Ascending aorta (tissue), 2 donors: Measurements from ENCODE around the gene SLC44A1. TPM values are rescaled to one million over a fixed set of nuclear protein-coding genes. Genes with fewer than 3 reads are reported as not detected.

Experiments
- DNase-seq, 2 donors: peaks; one replicate each; pipeline ENCODE4 v3.0.0-alpha.2; 2019; ENCODE audit warnings: low spot score in 2 of 2
- H3K27ac ChIP-seq, 2 donors: fragments of 200-600 bp; sonication (generic); one replicate each; pipeline ENCODE4 v1.5.1; 2016 to 2017; ENCODE audit warnings: mild to moderate bottlenecking in 1 of 2
- H3K27me3 ChIP-seq: fragments of 200-600 bp; sonication (generic); one replicate; pipeline ENCODE4 v1.5.1; 2017
- H3K36me3 ChIP-seq, 2 donors: fragments of 200-600 bp; sonication (generic); one replicate each; pipeline ENCODE4 v1.5.1; 2016
- H3K4me1 ChIP-seq, 2 donors: fragments of 200-600 bp; sonication (generic); one replicate each; pipeline ENCODE4 v1.5.1; 2016 to 2017; ENCODE audit warnings: mild to moderate bottlenecking in 1 of 2
- H3K4me3 ChIP-seq, 2 donors: fragments of 200-600 bp; sonication (generic); one replicate each; pipeline ENCODE4 v1.5.1; 2016 to 2017; ENCODE audit warnings: mild to moderate bottlenecking in 1 of 2
- H3K9me3 ChIP-seq, 2 donors: fragments of 200-600 bp; sonication (generic); one replicate each; pipeline ENCODE4 v1.5.1; 2016
- intact Hi-C: fragments of 100-400 bp; cut with DNase I; formaldehyde crosslinking; loops from one replicate; pipeline ENCODE4 v1.15.1; 2023
- total RNA-seq: library from RNA; depleted of rRNA; stranded (reverse); fragments of >200 nt; gene quantifications from one replicate; pipeline ENCODE4 v1.1.0, GENCODE V29; 2016
- TF ChIP-seq, protein P1 (sequence below), 3 experiments: fragments of 200-600 bp in 2 of 3; fragments of 450-650 bp in 1 of 3; sonication (generic) in 2 of 3; IDR thresholded peaks; one replicate each; pipeline ENCODE4 v1.5.1; 2016 to 2019; ENCODE audit warnings: antibody characterized with exemption in 3 of 3, mild to moderate bottlenecking in 1 of 3, moderate library complexity in 1 of 3

The SLC44A1 gene
- total RNA-seq, 1 donor from 2014 or later: 26.5 TPM

DNA sequence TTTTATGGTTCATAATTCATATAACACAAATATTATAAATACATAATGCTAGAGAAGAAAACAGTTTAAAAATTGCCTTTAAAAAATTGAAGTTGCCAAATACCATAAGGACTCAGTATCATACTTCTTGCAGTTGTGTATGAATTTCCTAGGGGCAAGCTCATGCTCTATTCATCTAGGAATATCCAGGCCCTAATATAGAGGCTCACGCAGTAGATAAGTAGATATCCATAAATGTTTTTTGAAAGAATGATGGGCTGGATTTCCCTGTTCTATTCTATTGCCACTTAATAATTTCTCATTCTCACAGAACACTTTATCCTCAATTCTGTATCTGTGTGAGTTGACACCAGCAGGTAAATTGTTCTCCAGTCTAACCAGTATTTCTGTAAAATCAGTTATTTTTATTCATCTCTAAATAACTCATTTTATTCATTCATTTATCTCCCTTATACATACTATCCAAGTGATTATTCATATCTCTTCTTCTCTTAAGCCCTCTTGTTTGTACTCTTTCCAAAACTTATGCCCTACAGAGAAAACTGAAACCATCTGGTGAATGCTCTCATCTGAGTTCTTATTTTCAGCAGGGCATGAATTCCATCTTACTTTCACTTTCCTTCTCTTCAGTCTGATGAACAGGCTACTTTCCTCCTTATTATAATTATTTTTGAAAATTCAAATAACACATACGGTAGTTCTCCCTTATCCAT, 97.1 kb downstream of the SLC44A1 start:
- intact Hi-C loops: no loop called here
- H3K27me3 ChIP-seq: no peaks in the 10 kb centered on the region
- no peaks in the 10 kb centered on the region for H3K9me3 ChIP-seq
- H3K4me3 ChIP-seq: peak overlapping the region in 1 of 2 donors; percentile 9
- no peak overlapping the region for H3K27ac ChIP-seq
- H3K4me1 ChIP-seq: peaks cover 0 to 3% of the 10 kb centered on the region in 2 donors
- DNase-seq: no peak
- TF ChIP-seq, protein P1, sequence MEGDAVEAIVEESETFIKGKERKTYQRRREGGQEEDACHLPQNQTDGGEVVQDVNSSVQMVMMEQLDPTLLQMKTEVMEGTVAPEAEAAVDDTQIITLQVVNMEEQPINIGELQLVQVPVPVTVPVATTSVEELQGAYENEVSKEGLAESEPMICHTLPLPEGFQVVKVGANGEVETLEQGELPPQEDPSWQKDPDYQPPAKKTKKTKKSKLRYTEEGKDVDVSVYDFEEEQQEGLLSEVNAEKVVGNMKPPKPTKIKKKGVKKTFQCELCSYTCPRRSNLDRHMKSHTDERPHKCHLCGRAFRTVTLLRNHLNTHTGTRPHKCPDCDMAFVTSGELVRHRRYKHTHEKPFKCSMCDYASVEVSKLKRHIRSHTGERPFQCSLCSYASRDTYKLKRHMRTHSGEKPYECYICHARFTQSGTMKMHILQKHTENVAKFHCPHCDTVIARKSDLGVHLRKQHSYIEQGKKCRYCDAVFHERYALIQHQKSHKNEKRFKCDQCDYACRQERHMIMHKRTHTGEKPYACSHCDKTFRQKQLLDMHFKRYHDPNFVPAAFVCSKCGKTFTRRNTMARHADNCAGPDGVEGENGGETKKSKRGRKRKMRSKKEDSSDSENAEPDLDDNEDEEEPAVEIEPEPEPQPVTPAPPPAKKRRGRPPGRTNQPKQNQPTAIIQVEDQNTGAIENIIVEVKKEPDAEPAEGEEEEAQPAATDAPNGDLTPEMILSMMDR (IDR thresholded peaks at IDR 0.05): no peak
- H3K36me3 ChIP-seq: peaks cover 7 to 15% of the 10 kb centered on the region in 2 donors

GRCh38 chr9:105342147-105342505, 97.7 kb downstream of the SLC44A1 start:
- H3K27me3 ChIP-seq: no peaks in the 10 kb centered on the region
- no peaks in the 10 kb centered on the region for H3K9me3 ChIP-seq
- no peak overlapping the region for H3K27ac ChIP-seq
- H3K36me3 ChIP-seq: peaks cover 3 to 10% of the 10 kb centered on the region in 2 donors
- TF ChIP-seq, protein P1 (IDR thresholded peaks at IDR 0.05): no peak
- DNase-seq: no peak
- peak overlapping the region in 1 of 2 donors; percentile 9 for H3K4me3 ChIP-seq
- intact Hi-C loops: no loop called here
- H3K4me1 ChIP-seq: peaks cover 0 to 3% of the 10 kb centered on the region in 2 donors

DNA sequence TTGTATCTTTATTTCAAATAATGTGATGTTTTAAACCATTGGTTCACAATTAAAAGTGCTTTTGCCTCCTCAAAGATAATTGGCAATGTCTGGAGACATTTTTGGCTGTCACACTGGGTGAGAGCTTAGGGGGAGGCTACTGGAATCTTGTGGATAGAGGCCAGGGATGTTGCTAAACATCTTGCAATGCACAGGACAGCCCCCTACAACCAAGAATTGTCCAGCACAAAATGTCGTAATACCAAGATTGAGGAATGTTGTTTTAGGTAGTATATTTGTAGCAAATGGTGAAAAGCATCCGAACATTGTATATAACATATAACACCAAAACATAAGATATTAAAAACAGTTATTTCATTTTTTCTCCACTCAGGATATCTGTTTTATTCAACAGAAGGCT, 99.8 kb downstream of the SLC44A1 start:
- DNase-seq: no peak
- Histone ChIP-seq H3K36me3 (peaks cover 0 to 2% of the 10 kb centered on the region in 2 donors), H3K9me3 (no peaks in the 10 kb centered on the region), H3K4me3 (no peak overlapping the region), H3K27me3 (no peaks in the 10 kb centered on the region), H3K4me1 (peaks cover 0 to 3% of the 10 kb centered on the region in 2 donors), H3K27ac (no peak overlapping the region)
- TF ChIP-seq, protein P1 (IDR thresholded peaks at IDR 0.05): no peak
- intact Hi-C loops: no loop called here

DNA sequence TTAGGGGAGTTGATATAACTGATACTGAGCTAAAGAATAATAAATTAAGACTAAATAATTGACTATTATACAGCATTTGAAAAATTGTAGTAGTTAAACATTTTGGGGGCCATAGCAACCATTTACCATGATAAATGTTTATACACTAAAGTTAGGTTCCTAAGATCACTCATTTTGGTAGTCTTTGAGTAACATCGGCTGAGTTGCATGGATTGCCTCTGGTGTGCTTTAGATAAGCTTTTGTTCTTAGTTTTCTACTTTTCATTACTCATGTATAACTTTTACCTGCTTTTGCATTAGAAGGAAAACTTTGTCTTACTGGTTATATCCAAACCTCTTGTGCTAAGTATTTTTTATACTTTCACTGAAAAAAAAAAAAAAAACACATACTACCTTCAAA, 101.2 kb downstream of the SLC44A1 start:
- TF ChIP-seq, protein P1 (IDR thresholded peaks at IDR 0.05): no peak
- Histone ChIP-seq H3K4me1 (peaks cover 0 to 3% of the 10 kb centered on the region in 2 donors), H3K36me3 (peaks cover 0 to 2% of the 10 kb centered on the region in 2 donors), H3K9me3 (no peaks in the 10 kb centered on the region), H3K27me3 (no peaks in the 10 kb centered on the region), H3K4me3 (no peak overlapping the region), H3K27ac (no peak overlapping the region)
- no peak for DNase-seq
- intact Hi-C loops: no loop called here

- H3K9me3 ChIP-seq: no peaks in the 10 kb centered on the region
- H3K4me1 ChIP-seq: peaks cover 0 to 3% of the 10 kb centered on the region in 2 donors
- TF ChIP-seq, protein P1 (IDR thresholded peaks at IDR 0.05): no peak
- H3K27ac ChIP-seq: no peak overlapping the region
- no peaks in the 10 kb centered on the region for H3K27me3 ChIP-seq
- H3K4me3 ChIP-seq: no peak overlapping the region
- peaks cover 0 to 2% of the 10 kb centered on the region in 2 donors for H3K36me3 ChIP-seq
- DNase-seq: no peak
- intact Hi-C loops: no loop called here
These were observed 101.8 kb downstream of the SLC44A1 start for GRCh38 chr9:105346273-105346672.
